ENCODE data around the gene IPO13.

Gene IPO13

GRCh38 chr1:43931711-43932660 is 14.8 kb upstream of the IPO13 start:
- DNase-seq: no peak

- DNase-seq: no peak
Observed at GRCh38 chr1:43932786-43933385, 13.9 kb upstream of the IPO13 start.

- peak in 1 of 4 experiments; percentile 18 for DNase-seq
Observed at GRCh38 chr1:43933386-43934100, 13.2 kb upstream of the IPO13 start, which contains the start of gene ARTN. ARTN (plus strand) TSS chr1:43933801; CDS start chr1:43935657, 1,856 bp downstream.

GRCh38 chr1:43934101-43934985 is 12.4 kb upstream of the IPO13 start:
- peak; percentile 77 to 90 (median 82) for DNase-seq

- DNase-seq: no peak
Observed at GRCh38 chr1:43934986-43935324, 11.8 kb upstream of the IPO13 start.

- DNase-seq: peak in 1 of 4 experiments; percentile 17
Observed at GRCh38 chr1:43935711-43936427, 10.9 kb upstream of the IPO13 start.

GRCh38 chr1:43936431-43937151 is 10.2 kb upstream of the IPO13 start:
- peak; percentile 64 to 86 (median 72) for DNase-seq

GRCh38 chr1:43937179-43937865 is 9.4 kb upstream of the IPO13 start:
- DNase-seq: no peak

GRCh38 chr1:43938383-43938782 is 8.4 kb upstream of the IPO13 start:
- no peak for DNase-seq

- DNase-seq: no peak
Observed at GRCh38 chr1:43938892-43939587, 7.7 kb upstream of the IPO13 start.

GRCh38 chr1:43942411-43942810 is 4.3 kb upstream of the IPO13 start:
- peak; percentile 37 to 67 (median 55) for DNase-seq

- no peak for DNase-seq
Observed at GRCh38 chr1:43944860-43945259, 1.9 kb upstream of the IPO13 start.

GRCh38 chr1:43945674-43946235 is 995 bp upstream of the IPO13 start:
- DNase-seq: no peak

- no peak for DNase-seq
Observed at GRCh38 chr1:43947061-43947873, 517 bp downstream of the IPO13 start.

- DNase-seq: no peak
Observed at GRCh38 chr1:43947874-43948437, 1.2 kb downstream of the IPO13 start.

GRCh38 chr1:43949678-43950077 is 2.9 kb downstream of the IPO13 start:
- DNase-seq: no peak

GRCh38 chr1:43951021-43951985 is 4.6 kb downstream of the IPO13 start:
- DNase-seq: no peak
